HG03280 (cell line): ENCODE data around the gene SPOCD1.
A peak's percentile ranks its signal among the peaks of the same experiment; 100 is the strongest.

ENCODE experiments used
- ATAC-seq: cut with Tn5 transposase; IDR thresholded peaks from one replicate; pipeline ENCODE4 v1.9.1; 2021; ENCODE audit warnings: mild to moderate bottlenecking, moderate library complexity; ENCODE audit not compliant: unreplicated experiment

Gene SPOCD1

GRCh38 chr1:31801458-31801857, 14.4 kb downstream of the SPOCD1 start:
- ATAC-seq: no peak

GRCh38 chr1:31800674-31800967, 15.2 kb downstream of the SPOCD1 start:
- ATAC-seq: no peak

- no peak for ATAC-seq
Measured at GRCh38 chr1:31799895-31800673, 15.7 kb downstream of the SPOCD1 start.

GRCh38 chr1:31799196-31799894, 16.5 kb downstream of the SPOCD1 start:
- no peak for ATAC-seq

- no peak for ATAC-seq
Measured at GRCh38 chr1:31798433-31799195, 17.2 kb downstream of the SPOCD1 start.

GRCh38 chr1:31798086-31798432, 17.8 kb downstream of the SPOCD1 start:
- no peak for ATAC-seq

GRCh38 chr1:31797216-31797615, 18.6 kb downstream of the SPOCD1 start:
- no peak for ATAC-seq

GRCh38 chr1:31796707-31797106, 19.1 kb downstream of the SPOCD1 start:
- ATAC-seq: no peak

GRCh38 chr1:31795801-31796621, 19.8 kb downstream of the SPOCD1 start:
- no peak for ATAC-seq

GRCh38 chr1:31795096-31795675, 20.6 kb downstream of the SPOCD1 start:
- no peak for ATAC-seq

GRCh38 chr1:31793586-31794285, 22.1 kb downstream of the SPOCD1 start:
- ATAC-seq: no peak

- no peak for ATAC-seq
Measured at GRCh38 chr1:31793086-31793485, 22.7 kb downstream of the SPOCD1 start.

GRCh38 chr1:31792541-31792940, 23.3 kb downstream of the SPOCD1 start:
- no peak for ATAC-seq

- ATAC-seq: no peak
Measured at GRCh38 chr1:31792116-31792515, 23.7 kb downstream of the SPOCD1 start.

GRCh38 chr1:31791131-31791858, 24.5 kb downstream of the SPOCD1 start:
- no peak for ATAC-seq

- no peak for ATAC-seq
Measured at GRCh38 chr1:31790641-31791091, 25.2 kb downstream of the SPOCD1 start.

GRCh38 chr1:31790140-31790539, 25.7 kb downstream of the SPOCD1 start:
- ATAC-seq: no peak

- peak; percentile 66 for ATAC-seq
Measured at GRCh38 chr1:31789259-31790065, 26.4 kb downstream of the SPOCD1 start.
